Stimulated activated CD8-positive, alpha-beta memory T cell treated with anti-CD3 and anti-CD28 coated beads, Interleukin-15, amount 100 ng/mL, for 24 hours (primary cell): ENCODE results near the gene ZSCAN23.
"Not testable (repeated sequence)": the region's sequence is repeated elsewhere in the genome, so short reads cannot be mapped to it uniquely, and the experiment has no call there.

Experiments used
- DNase-seq: peaks from one replicate; pipeline ENCODE4 v3.0.0-alpha.2; 2020; ENCODE audit warnings: low read depth

The ZSCAN23 gene

GRCh38 chr6:28443112-28443773 lies at the start of gene ZSCAN23:
TSS of gene ZSCAN23 (minus strand) at chr6:28443491. CDS start at chr6:28436266, 7,225 bp downstream.
- peak; percentile 52 for DNase-seq

GRCh38 chr6:28491984-28492317 lies 48.7 kb upstream of the ZSCAN23 start:
- no peak for DNase-seq

- DNase-seq: no peak
Observed at GRCh38 chr6:28490205-28490890, 47.1 kb upstream of the ZSCAN23 start.

- DNase-seq: peak; percentile 8
Observed at GRCh38 chr6:28489366-28490204, 46.3 kb upstream of the ZSCAN23 start.

- no peak for DNase-seq
Observed at GRCh38 chr6:28488916-28489365, 45.6 kb upstream of the ZSCAN23 start.

- DNase-seq: no peak
Observed at GRCh38 chr6:28486988-28487742, 43.9 kb upstream of the ZSCAN23 start.

GRCh38 chr6:28486533-28486932 lies 43.2 kb upstream of the ZSCAN23 start:
- no peak for DNase-seq

GRCh38 chr6:28485482-28485881 lies 42.2 kb upstream of the ZSCAN23 start:
- DNase-seq: no peak

- DNase-seq: no peak
Observed at GRCh38 chr6:28480253-28480932, 37.1 kb upstream of the ZSCAN23 start.

GRCh38 chr6:28478518-28478917 lies 35.2 kb upstream of the ZSCAN23 start:
- DNase-seq: no peak

- DNase-seq: no peak
Observed at GRCh38 chr6:28474441-28475219, 31.3 kb upstream of the ZSCAN23 start.

- DNase-seq: not testable (repeated sequence)
Observed at GRCh38 chr6:28469153-28469745, 26.0 kb upstream of the ZSCAN23 start.

GRCh38 chr6:28468056-28468455 lies 24.8 kb upstream of the ZSCAN23 start:
- no peak for DNase-seq

GRCh38 chr6:28462401-28462800 lies 19.1 kb upstream of the ZSCAN23 start:
- no peak for DNase-seq

- DNase-seq: no peak
Observed at GRCh38 chr6:28458568-28458967, 15.3 kb upstream of the ZSCAN23 start.

- DNase-seq: no peak
Observed at GRCh38 chr6:28449056-28449455, 5.8 kb upstream of the ZSCAN23 start.

- DNase-seq: not testable (repeated sequence)
Observed at GRCh38 chr6:28447512-28447906, 4.2 kb upstream of the ZSCAN23 start.

GRCh38 chr6:28446818-28447511 lies 3.7 kb upstream of the ZSCAN23 start:
- DNase-seq: no peak

- DNase-seq: not testable (repeated sequence)
Observed at GRCh38 chr6:28444759-28445158, 1.5 kb upstream of the ZSCAN23 start.

GRCh38 chr6:28442586-28442985 lies 705 bp downstream of the ZSCAN23 start:
- no peak for DNase-seq
